DOHH2 (cell line): ENCODE results near the gene RBKS.

Experiments
- EZH2phosphoT487 ChIP-seq: fragments of 200-600 bp; sonication (generic); IDR thresholded peaks from 2 replicates; pipeline ENCODE4 v1.6.1; 2017; ENCODE audit warnings: borderline replicate concordance, mild to moderate bottlenecking, antibody characterized with exemption, low read length, moderate library complexity, mixed read lengths
- TF ChIP-seq, protein P1 (sequence below): fragments of 200-600 bp; sonication (generic); IDR thresholded peaks from one replicate; pipeline ENCODE4 v1.5.1; 2014; ENCODE audit warnings: antibody characterized with exemption, mild to moderate bottlenecking, low read depth, low read length; ENCODE audit not compliant: poor library complexity, severe bottlenecking

DNA sequence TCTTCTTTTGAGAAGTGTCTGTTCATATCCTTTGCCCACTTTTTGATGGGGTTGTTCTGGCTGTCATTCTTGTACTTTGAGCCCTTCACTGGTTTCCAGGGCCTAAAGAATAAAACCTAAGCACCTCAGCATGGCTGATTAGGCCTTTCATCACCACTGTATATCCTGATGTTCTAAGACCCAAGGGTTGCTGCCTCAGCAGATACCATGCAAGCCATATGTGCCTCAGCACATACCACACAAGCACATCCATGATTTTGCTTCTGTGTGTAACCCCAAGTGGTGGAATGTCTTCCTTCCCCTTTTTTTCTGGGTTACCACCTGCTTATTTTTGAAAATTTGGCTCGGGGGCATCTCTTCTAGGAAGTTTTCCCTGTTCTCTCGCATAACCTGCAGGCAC, 11.4 kb downstream of the RBKS start:
- TF ChIP-seq, protein P1, sequence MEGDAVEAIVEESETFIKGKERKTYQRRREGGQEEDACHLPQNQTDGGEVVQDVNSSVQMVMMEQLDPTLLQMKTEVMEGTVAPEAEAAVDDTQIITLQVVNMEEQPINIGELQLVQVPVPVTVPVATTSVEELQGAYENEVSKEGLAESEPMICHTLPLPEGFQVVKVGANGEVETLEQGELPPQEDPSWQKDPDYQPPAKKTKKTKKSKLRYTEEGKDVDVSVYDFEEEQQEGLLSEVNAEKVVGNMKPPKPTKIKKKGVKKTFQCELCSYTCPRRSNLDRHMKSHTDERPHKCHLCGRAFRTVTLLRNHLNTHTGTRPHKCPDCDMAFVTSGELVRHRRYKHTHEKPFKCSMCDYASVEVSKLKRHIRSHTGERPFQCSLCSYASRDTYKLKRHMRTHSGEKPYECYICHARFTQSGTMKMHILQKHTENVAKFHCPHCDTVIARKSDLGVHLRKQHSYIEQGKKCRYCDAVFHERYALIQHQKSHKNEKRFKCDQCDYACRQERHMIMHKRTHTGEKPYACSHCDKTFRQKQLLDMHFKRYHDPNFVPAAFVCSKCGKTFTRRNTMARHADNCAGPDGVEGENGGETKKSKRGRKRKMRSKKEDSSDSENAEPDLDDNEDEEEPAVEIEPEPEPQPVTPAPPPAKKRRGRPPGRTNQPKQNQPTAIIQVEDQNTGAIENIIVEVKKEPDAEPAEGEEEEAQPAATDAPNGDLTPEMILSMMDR, result no peak
- no peak for TF ChIP-seq EZH2phosphoT487
